ENCODE results near the gene SKA2.
"Not testable (repeated sequence)": the region's sequence is repeated elsewhere in the genome, so short reads cannot be mapped to it uniquely, and the experiment has no call there.

The SKA2 gene

DNA sequence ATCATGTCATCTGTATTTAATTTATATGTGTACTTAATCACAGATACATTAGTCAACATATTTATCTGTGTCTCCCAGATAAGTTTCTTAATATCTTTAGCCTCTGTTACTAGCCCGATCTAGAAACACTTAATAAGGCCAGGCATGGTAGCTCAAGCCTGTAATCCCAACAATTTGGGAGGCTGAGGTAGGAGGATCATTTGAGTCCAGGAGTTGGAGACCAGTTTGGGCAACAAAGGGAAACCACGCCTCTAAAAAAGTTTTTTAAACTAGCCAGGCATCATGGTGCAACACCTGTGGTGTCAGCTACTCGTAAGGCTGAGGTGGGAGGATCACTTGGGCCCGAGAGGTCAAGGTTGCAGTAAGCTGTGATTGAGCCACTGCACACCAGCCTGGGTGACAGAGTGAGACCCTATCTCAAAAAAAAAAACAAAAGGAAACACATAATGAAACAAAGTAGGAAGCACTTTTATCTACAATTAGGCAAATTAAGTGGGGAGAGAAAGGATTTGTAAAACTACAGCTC lies 9.4 kb downstream of the SKA2 start:
- Histone ChIP-seq H3K4me1 (ENCODE audit: low read depth, poor library complexity, severe bottlenecking) (peaks cover 25% of the 10 kb centered on the region), H3K27ac (no peak overlapping the region), H4K20me1 (ENCODE audit: insufficient read depth) (0 out of 2 replicates have a peak, but pooled peaks cover 19% of the 10 kb centered on the region), H3K36me3 (ENCODE audit: insufficient read depth) (no peaks in the 10 kb centered on the region), H3K9ac (no peak overlapping the region), H2AFZ (ENCODE audit: low read depth) (no peak overlapping the region), H3K4me3 (IDR thresholded peaks at IDR 0.05; ENCODE audit: insufficient read depth, low read depth, low read length) (no peak overlapping the region), H3K27me3 (ENCODE audit: insufficient read depth, low read depth) (no peaks in the 10 kb centered on the region), H3K4me2 (no peak overlapping the region), H3K79me2 (ENCODE audit: insufficient read depth, low read depth) (peaks cover 95% of the 10 kb centered on the region)
- TF ChIP-seq, protein P1, sequence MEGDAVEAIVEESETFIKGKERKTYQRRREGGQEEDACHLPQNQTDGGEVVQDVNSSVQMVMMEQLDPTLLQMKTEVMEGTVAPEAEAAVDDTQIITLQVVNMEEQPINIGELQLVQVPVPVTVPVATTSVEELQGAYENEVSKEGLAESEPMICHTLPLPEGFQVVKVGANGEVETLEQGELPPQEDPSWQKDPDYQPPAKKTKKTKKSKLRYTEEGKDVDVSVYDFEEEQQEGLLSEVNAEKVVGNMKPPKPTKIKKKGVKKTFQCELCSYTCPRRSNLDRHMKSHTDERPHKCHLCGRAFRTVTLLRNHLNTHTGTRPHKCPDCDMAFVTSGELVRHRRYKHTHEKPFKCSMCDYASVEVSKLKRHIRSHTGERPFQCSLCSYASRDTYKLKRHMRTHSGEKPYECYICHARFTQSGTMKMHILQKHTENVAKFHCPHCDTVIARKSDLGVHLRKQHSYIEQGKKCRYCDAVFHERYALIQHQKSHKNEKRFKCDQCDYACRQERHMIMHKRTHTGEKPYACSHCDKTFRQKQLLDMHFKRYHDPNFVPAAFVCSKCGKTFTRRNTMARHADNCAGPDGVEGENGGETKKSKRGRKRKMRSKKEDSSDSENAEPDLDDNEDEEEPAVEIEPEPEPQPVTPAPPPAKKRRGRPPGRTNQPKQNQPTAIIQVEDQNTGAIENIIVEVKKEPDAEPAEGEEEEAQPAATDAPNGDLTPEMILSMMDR (conservative IDR thresholded peaks at IDR 0.05; ENCODE audit: low read depth, low read length), result no peak

DNA sequence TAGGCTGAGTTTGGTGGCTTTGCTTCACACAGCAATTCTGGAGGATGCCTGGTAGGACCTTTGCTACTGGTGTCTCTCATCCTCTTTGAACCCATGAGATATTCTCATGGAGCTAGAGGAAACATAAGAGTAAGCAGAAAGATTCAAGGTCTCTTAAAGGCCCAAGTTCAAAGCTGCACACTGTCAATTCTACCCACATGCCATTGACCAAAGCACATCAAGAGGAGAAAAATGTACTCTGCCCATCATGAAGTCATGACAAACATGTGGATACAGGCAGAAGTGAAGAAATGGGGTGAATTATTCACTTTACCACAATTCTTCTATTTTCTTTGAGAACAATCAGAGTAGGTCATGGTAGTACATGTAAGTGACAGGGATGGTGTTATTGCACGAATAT lies 13.1 kb downstream of the SKA2 start:
- TF ChIP-seq, protein P1 (conservative IDR thresholded peaks at IDR 0.05; ENCODE audit: low read depth, low read length), result no peak
- no peaks in the 10 kb centered on the region for H3K27me3 ChIP-seq (ENCODE audit: insufficient read depth, low read depth)
- no peaks in the 10 kb centered on the region for H3K36me3 ChIP-seq (ENCODE audit: insufficient read depth)
- H3K4me2 ChIP-seq, result no peak overlapping the region
- peaks cover 79% of the 10 kb centered on the region for H3K79me2 ChIP-seq (ENCODE audit: insufficient read depth, low read depth)
- peaks cover 12% of the 10 kb centered on the region for H3K4me1 ChIP-seq (ENCODE audit: low read depth, poor library complexity, severe bottlenecking)
- H3K9ac ChIP-seq, result no peak overlapping the region
- peaks cover 15% of the 10 kb centered on the region; the same call in 1 of the 2 replicates for H4K20me1 ChIP-seq (ENCODE audit: insufficient read depth)
- H2AFZ ChIP-seq (ENCODE audit: low read depth), result no peak overlapping the region
- no peak overlapping the region for H3K4me3 ChIP-seq (IDR thresholded peaks at IDR 0.05; ENCODE audit: insufficient read depth, low read depth, low read length)
- no peak overlapping the region for H3K27ac ChIP-seq

DNA sequence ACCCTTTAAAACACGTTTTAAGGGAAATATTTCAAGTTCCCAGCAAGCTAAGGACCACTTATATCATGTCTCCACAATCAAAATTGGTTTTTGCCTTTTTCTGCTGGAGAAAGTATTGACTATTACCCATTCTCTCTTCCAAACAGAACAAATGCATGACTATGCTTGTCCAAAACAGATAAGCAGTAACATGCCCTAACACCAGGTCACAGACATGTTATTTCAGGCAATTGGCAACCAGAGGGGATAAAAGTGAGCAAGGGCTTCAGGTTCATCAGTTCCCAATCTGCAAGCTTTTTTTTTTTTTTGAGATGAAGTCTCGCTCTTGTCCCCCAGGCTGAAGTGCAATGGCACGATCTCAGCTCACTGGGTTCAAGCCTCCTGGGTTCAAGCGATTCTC lies 15.0 kb downstream of the SKA2 start:
- no peak overlapping the region for H3K4me2 ChIP-seq
- H3K4me3 ChIP-seq (IDR thresholded peaks at IDR 0.05; ENCODE audit: insufficient read depth, low read depth, low read length), result no peak overlapping the region
- H3K79me2 ChIP-seq (ENCODE audit: insufficient read depth, low read depth), result peaks cover 76% of the 10 kb centered on the region
- H3K27me3 ChIP-seq (ENCODE audit: insufficient read depth, low read depth), result no peaks in the 10 kb centered on the region
- peaks cover under 1% of the 10 kb centered on the region for H3K4me1 ChIP-seq (ENCODE audit: low read depth, poor library complexity, severe bottlenecking)
- TF ChIP-seq, protein P1 (conservative IDR thresholded peaks at IDR 0.05; ENCODE audit: low read depth, low read length), result no peak
- H3K9ac ChIP-seq, result no peak overlapping the region
- no peak overlapping the region for H2AFZ ChIP-seq (ENCODE audit: low read depth)
- H3K36me3 ChIP-seq (ENCODE audit: insufficient read depth), result no peaks in the 10 kb centered on the region
- H4K20me1 ChIP-seq (ENCODE audit: insufficient read depth), result peaks cover 7% of the 10 kb centered on the region; the same call in 1 of the 2 replicates
- no peak overlapping the region for H3K27ac ChIP-seq

DNA sequence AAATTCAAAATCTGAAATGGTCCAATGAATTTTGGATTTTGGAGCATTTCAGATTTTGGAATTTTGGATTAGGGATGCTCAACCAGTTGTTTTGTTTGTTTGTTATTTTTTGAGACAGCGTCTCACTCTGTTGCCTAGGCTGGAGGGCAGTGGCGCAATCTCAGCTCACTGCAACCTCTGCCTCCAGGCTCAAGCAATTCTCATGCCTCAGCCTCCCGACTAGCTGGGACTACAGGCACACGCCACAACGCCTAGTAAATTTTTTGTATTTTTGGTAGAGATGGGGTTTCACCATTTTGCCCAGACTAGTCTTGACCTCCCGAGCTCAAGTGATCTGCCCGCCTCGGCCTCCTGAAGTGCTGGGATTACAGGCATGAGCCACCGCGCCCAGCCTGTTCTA lies 16.6 kb downstream of the SKA2 start:
- not testable (repeated sequence) for H3K27me3 ChIP-seq (ENCODE audit: insufficient read depth, low read depth); H3K36me3 ChIP-seq (ENCODE audit: insufficient read depth); H4K20me1 ChIP-seq (ENCODE audit: insufficient read depth); H3K9ac ChIP-seq; H3K4me1 ChIP-seq (ENCODE audit: low read depth, poor library complexity, severe bottlenecking); H2AFZ ChIP-seq (ENCODE audit: low read depth); H3K4me3 ChIP-seq (IDR thresholded peaks at IDR 0.05; ENCODE audit: insufficient read depth, low read depth, low read length); H3K4me2 ChIP-seq; H3K27ac ChIP-seq
- H3K79me2 ChIP-seq (ENCODE audit: insufficient read depth, low read depth), result peaks cover 75% of the 10 kb centered on the region

DNA sequence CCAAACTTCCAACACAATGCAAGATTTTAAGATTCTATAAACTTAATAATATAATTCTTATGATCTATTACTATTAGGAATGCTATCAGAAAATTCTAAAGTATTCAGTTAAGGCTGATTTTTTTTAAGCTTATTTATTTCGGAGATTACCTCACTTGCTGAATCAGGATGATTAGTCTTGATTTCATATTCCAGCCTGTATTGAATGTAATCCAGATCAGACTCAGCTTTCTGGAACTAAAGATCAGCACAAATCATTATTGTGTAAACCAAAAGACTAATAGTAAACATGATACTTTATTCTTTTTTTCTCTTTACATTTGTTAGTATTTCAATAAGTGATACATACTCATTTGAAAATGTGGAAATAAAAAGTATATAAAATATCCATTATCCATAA lies 23.9 kb downstream of the SKA2 start:
- no peak overlapping the region for H3K4me3 ChIP-seq (IDR thresholded peaks at IDR 0.05; ENCODE audit: insufficient read depth, low read depth, low read length)
- no peak overlapping the region for H3K9ac ChIP-seq
- no peaks in the 10 kb centered on the region for H4K20me1 ChIP-seq (ENCODE audit: insufficient read depth)
- no peak overlapping the region for H3K27ac ChIP-seq
- no peaks in the 10 kb centered on the region for H3K27me3 ChIP-seq (ENCODE audit: insufficient read depth, low read depth)
- H3K36me3 ChIP-seq (ENCODE audit: insufficient read depth), result no peaks in the 10 kb centered on the region; the same call in 1 of the 2 replicates
- peaks cover 41% of the 10 kb centered on the region; the same call in 1 of the 2 replicates for H3K79me2 ChIP-seq (ENCODE audit: insufficient read depth, low read depth)
- TF ChIP-seq, protein P1 (conservative IDR thresholded peaks at IDR 0.05; ENCODE audit: low read depth, low read length), result no peak
- H2AFZ ChIP-seq (ENCODE audit: low read depth), result no peak overlapping the region
- no peak overlapping the region for H3K4me2 ChIP-seq
- H3K4me1 ChIP-seq (ENCODE audit: low read depth, poor library complexity, severe bottlenecking), result no peaks in the 10 kb centered on the region

Data from KMS-11 (cell line).